ENCODE measurements around the gene ATOSB. TPM values are rescaled to one million over a fixed set of nuclear protein-coding genes. Genes with fewer than 3 reads are reported as not detected.
A peak's percentile ranks its signal among the peaks of the same experiment; 100 is the strongest.

Gene ATOSB
- total and polyA plus RNA-seq, 9 of the 15 experiments (the other 6 are each of a cell fraction or from before 2014, with no cell fraction given), result 0.45 to 8.0 (median 4.2) TPM

DNA sequence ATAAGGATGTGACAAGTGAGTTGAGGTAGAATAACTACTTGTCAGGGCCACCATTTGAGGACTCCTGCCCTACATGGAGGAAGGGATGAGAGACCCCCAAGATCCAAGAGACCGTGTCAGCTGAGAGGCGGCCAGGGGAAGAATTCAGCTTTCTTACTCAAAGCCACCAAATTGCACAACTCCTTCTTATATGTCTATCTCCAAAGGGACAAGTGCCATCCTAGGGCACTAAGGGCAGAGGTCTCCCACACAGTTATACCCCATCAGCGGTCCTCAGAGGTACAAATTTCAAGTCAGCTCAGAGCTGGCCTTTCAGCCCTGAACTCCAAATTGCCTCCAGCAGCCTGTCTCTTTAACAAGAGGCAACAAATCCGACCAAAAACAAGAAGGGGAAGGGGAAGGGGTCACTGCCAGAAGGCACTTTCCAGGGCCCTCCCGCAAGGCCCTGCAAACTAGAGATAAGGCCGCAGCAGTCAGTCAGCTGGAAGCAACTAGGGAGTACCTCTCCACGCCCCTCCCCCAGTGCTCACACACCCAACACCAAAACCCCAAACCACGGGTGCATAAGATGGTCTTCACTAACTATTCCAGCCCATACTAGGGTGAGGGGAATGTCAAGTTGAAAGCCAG is 6.6 kb downstream of the ATOSB start (continued):
- TF ChIP-seq, protein P1, sequence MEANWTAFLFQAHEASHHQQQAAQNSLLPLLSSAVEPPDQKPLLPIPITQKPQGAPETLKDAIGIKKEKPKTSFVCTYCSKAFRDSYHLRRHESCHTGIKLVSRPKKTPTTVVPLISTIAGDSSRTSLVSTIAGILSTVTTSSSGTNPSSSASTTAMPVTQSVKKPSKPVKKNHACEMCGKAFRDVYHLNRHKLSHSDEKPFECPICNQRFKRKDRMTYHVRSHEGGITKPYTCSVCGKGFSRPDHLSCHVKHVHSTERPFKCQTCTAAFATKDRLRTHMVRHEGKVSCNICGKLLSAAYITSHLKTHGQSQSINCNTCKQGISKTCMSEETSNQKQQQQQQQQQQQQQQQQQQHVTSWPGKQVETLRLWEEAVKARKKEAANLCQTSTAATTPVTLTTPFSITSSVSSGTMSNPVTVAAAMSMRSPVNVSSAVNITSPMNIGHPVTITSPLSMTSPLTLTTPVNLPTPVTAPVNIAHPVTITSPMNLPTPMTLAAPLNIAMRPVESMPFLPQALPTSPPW (CRISPR knock-in tag; IDR thresholded peaks at IDR 0.05), result peak; percentile 86
- TF ChIP-seq PCBP1 (IDR thresholded peaks at IDR 0.05; ENCODE audit: low read depth, low read length, poor library complexity, severe bottlenecking) (no peak), ZNF140 (CRISPR knock-in tag; IDR thresholded peaks at IDR 0.05) (no peak), ETV1 (tag; conservative IDR thresholded peaks at IDR 0.05; ENCODE audit: low read depth) (no peak), FOXA1 (IDR thresholded peaks at IDR 0.05; ENCODE audit: borderline replicate concordance) (no peak), SMAD4 (CRISPR knock-in tag; conservative IDR thresholded peaks at IDR 0.05) (peak; percentile 75), ZNF174 (CRISPR knock-in tag; IDR thresholded peaks at IDR 0.05) (no peak), CREB1 (IDR thresholded peaks at IDR 0.05) (peak; percentile 50; the same call in 1 of the 2 replicates), CREB1 (CRISPR knock-in tag; IDR thresholded peaks at IDR 0.05) (no peak), BMI1 (IDR thresholded peaks at IDR 0.05; ENCODE audit: low read length) (no peak), MCM5 (IDR thresholded peaks at IDR 0.05; ENCODE audit: low read depth) (no peak), FOSL1 (tag; conservative IDR thresholded peaks at IDR 0.05) (peak; percentile 55), HMGN3 (IDR thresholded peaks at IDR 0.05; ENCODE audit: borderline replicate concordance, extremely low read depth, insufficient read length, low read depth, low read length) (no peak), ZNF695 (CRISPR knock-in tag; IDR thresholded peaks at IDR 0.05) (no peak), NELFE (IDR thresholded peaks at IDR 0.05; ENCODE audit: insufficient read depth, insufficient read length) (no peak), ZFPM2 (CRISPR knock-in tag; IDR thresholded peaks at IDR 0.05) (no peak), ARID2 (IDR thresholded peaks at IDR 0.05) (no peak), SRSF3 (IDR thresholded peaks at IDR 0.05; ENCODE audit: insufficient read depth, low read length) (no peak)
- TF ChIP-seq, protein P2, sequence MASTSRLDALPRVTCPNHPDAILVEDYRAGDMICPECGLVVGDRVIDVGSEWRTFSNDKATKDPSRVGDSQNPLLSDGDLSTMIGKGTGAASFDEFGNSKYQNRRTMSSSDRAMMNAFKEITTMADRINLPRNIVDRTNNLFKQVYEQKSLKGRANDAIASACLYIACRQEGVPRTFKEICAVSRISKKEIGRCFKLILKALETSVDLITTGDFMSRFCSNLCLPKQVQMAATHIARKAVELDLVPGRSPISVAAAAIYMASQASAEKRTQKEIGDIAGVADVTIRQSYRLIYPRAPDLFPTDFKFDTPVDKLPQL (IDR thresholded peaks at IDR 0.05; ENCODE audit: extremely low read depth, insufficient read length), result no peak
- TF ChIP-seq, protein P3, sequence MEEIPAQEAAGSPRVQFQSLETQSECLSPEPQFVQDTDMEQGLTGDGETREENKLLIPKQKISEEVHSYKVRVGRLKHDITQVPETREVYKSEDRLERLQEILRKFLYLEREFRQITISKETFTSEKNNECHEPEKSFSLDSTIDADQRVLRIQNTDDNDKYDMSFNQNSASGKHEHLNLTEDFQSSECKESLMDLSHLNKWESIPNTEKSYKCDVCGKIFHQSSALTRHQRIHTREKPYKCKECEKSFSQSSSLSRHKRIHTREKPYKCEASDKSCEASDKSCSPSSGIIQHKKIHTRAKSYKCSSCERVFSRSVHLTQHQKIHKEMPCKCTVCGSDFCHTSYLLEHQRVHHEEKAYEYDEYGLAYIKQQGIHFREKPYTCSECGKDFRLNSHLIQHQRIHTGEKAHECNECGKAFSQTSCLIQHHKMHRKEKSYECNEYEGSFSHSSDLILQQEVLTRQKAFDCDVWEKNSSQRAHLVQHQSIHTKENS (CRISPR knock-in tag; IDR thresholded peaks at IDR 0.05), result no peak
- TF ChIP-seq, protein P4, sequence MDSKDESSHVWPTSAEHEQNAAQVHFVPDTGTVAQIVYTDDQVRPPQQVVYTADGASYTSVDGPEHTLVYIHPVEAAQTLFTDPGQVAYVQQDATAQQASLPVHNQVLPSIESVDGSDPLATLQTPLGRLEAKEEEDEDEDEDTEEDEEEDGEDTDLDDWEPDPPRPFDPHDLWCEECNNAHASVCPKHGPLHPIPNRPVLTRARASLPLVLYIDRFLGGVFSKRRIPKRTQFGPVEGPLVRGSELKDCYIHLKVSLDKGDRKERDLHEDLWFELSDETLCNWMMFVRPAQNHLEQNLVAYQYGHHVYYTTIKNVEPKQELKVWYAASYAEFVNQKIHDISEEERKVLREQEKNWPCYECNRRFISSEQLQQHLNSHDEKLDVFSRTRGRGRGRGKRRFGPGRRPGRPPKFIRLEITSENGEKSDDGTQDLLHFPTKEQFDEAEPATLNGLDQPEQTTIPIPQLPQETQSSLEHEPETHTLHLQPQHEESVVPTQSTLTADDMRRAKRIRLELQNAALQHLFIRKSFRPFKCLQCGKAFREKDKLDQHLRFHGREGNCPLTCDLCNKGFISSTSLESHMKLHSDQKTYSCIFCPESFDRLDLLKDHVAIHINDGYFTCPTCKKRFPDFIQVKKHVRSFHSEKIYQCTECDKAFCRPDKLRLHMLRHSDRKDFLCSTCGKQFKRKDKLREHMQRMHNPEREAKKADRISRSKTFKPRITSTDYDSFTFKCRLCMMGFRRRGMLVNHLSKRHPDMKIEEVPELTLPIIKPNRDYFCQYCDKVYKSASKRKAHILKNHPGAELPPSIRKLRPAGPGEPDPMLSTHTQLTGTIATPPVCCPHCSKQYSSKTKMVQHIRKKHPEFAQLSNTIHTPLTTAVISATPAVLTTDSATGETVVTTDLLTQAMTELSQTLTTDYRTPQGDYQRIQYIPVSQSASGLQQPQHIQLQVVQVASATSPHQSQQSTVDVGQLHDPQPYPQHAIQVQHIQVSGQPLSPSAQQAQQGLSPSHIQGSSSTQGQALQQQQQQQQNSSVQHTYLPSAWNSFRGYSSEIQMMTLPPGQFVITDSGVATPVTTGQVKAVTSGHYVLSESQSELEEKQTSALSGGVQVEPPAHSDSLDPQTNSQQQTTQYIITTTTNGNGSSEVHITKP (IDR thresholded peaks at IDR 0.05; ENCODE audit: partially characterized antibody), result peak; percentile 41
